ENCODE measurements around the gene LIMK2.
A peak's percentile ranks its signal among the peaks of the same experiment; 100 is the strongest.
"Not testable (repeated sequence)": the region's sequence is repeated elsewhere in the genome, so short reads cannot be mapped to it uniquely, and the experiment has no call there.

LIMK2 gene

GRCh38 chr22:31204352-31204984 is 7.6 kb upstream of the LIMK2 start:
- DNase-seq (ENCODE audit: low spot score in 2 of 2); H3K4me1 Mint-ChIP-seq; H3K9me3 Mint-ChIP-seq; ATAC-seq; H3K4me3 Mint-ChIP-seq; H3K27ac Mint-ChIP-seq: not testable (repeated sequence)
- H3K36me3 Mint-ChIP-seq, result peaks cover 60% of the 10 kb centered on the region

GRCh38 chr22:31205059-31205458 is 7.0 kb upstream of the LIMK2 start:
- H3K36me3 Mint-ChIP-seq, result peaks cover 54% of the 10 kb centered on the region
- DNase-seq (ENCODE audit: low spot score in 2 of 2); H3K27ac Mint-ChIP-seq; H3K4me1 Mint-ChIP-seq; ATAC-seq; H3K4me3 Mint-ChIP-seq; H3K9me3 Mint-ChIP-seq: not testable (repeated sequence)

- peaks cover 22% of the 10 kb centered on the region for H3K4me1 Mint-ChIP-seq
- peaks cover 49% of the 10 kb centered on the region for H3K36me3 Mint-ChIP-seq
- not testable (repeated sequence) for H3K4me3 Mint-ChIP-seq; H3K9me3 Mint-ChIP-seq; DNase-seq (ENCODE audit: low spot score in 2 of 2); ATAC-seq
- peak overlapping the region; percentile 33 for H3K27ac Mint-ChIP-seq
Measured at GRCh38 chr22:31206460-31206859, 5.6 kb upstream of the LIMK2 start.

- peak overlapping the region; percentile 33 for H3K27ac Mint-ChIP-seq
- ATAC-seq, result peak; percentile 31
Measured at GRCh38 chr22:31206896-31207687, 5.0 kb upstream of the LIMK2 start.

GRCh38 chr22:31210556-31211421 is 1.3 kb upstream of the LIMK2 start:
- Mint-ChIP-seq H3K4me3 (peak overlapping the region; percentile 87), H3K4me1 (peaks cover 38% of the 10 kb centered on the region), H3K9me3 (no peaks in the 10 kb centered on the region), H3K27ac (peak overlapping the region; percentile 91), H3K36me3 (peaks cover 11% of the 10 kb centered on the region)
- ATAC-seq (no peak), DNase-seq (ENCODE audit: low spot score in 2 of 2) (no peak)

More at GRCh38 chr22:31206896-31207687, 5.0 kb upstream of the LIMK2 start:
- Mint-ChIP-seq H3K9me3 (no peaks in the 10 kb centered on the region), H3K36me3 (peaks cover 48% of the 10 kb centered on the region), H3K4me1 (peaks cover 28% of the 10 kb centered on the region), H3K4me3 (no peak overlapping the region)
- no peak for DNase-seq (ENCODE audit: low spot score in 2 of 2)

DNA sequence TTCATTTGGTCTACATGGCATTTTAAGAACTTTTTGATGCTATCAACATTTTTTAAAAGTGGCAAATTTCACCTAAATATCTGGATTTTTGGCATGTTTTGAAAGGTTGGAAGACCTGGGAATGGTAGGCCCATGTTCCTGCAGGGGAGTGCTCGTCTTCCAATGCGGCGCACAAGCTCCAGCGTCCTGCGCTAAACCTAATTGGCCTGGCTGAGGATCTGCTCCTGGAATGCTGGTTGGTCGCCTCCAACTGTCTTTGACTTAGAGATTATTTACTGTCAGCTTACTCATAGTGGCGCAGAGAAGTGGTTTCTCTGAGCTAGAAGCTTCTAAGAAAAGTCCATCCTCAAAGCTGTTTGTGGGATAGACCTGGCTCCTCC is 626 bp upstream of the LIMK2 start:
- Mint-ChIP-seq H3K9me3 (no peaks in the 10 kb centered on the region), H3K4me1 (peaks cover 44% of the 10 kb centered on the region), H3K27ac (peak overlapping the region; percentile 91), H3K36me3 (peaks cover 5% of the 10 kb centered on the region), H3K4me3 (peak overlapping the region; percentile 87)
- DNase-seq (ENCODE audit: low spot score in 2 of 2) (no peak), ATAC-seq (no peak)

- H3K27ac Mint-ChIP-seq, result peak overlapping the region; percentile 91
- DNase-seq (ENCODE audit: low spot score in 2 of 2) (peak in 1 of 2 donors; percentile 51), ATAC-seq (no peak)
- peaks cover 44% of the 10 kb centered on the region for H3K4me1 Mint-ChIP-seq
- no peaks in the 10 kb centered on the region for H3K9me3 Mint-ChIP-seq
- peaks cover 5% of the 10 kb centered on the region for H3K36me3 Mint-ChIP-seq
- H3K4me3 Mint-ChIP-seq, result peak overlapping the region; percentile 87
Measured at GRCh38 chr22:31212783-31213629, 908 bp downstream of the LIMK2 start.

DNA sequence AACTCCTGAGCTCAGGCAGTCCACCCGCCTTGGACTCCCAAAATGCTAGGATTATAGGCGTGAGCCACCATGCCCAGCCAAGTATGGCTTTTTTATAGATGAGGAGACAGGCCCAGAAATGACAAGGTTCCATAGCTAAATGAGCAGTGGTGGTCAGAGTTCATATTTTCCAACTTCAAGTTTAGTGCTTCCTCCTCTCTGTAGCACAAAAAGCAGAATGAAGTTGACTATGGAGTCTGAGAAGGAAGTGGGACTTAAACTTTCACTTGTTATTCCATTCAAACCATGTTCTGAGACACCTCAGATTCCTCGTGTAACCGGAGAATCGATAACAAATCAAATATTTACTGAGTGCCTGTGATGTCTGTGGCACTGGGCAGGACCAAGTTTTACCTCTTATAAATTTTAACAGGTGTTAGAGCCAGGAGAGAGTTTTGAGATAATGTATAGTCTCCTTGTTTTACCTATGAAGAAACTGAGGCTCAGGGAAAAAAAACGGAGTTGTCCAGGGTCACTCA is 3.0 kb downstream of the LIMK2 start:
- no peaks in the 10 kb centered on the region for H3K9me3 Mint-ChIP-seq
- ATAC-seq (no peak), DNase-seq (ENCODE audit: low spot score in 2 of 2) (no peak)
- peaks cover 37% of the 10 kb centered on the region for H3K4me1 Mint-ChIP-seq
- H3K36me3 Mint-ChIP-seq, result peaks cover 12% of the 10 kb centered on the region
- no peak overlapping the region for H3K4me3 Mint-ChIP-seq
- no peak overlapping the region for H3K27ac Mint-ChIP-seq

DNA sequence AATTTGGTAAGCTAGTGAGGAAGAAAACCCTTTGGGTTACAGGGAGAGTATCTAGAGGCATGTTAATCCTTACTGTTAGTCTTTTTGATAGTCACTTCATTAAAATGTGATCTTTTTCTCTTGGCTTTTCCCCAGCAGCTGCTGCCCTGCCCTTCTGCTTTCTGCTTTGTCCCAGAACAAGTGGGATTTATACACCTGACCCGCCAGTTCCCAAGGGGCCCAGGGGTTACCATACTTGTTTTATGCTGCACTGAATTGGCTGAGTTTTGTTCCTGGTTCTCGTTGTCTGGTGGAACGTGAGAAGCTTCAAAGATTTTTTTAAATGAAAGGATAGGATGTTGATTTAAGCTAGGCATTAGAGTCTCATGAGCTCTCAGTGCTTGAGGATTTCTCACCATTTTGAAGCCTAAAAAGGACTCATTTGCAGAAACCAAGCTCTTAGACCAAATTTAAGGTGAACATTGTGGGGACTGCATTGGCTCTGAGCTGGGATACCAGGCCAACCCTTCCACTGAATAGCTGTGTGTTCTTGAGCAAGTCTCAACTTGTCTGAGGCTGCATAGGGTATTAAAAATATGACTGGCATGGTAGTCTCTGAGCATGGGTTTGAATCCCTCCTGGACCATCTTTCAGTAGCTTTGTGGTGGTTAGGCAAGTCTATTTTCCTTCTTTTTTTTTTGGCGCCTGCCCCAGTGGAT is 6.6 kb downstream of the LIMK2 start:
- H3K27ac Mint-ChIP-seq, result peak overlapping the region; percentile 35
- no peak overlapping the region for H3K4me3 Mint-ChIP-seq
- H3K4me1 Mint-ChIP-seq, result peaks cover 24% of the 10 kb centered on the region
- no peaks in the 10 kb centered on the region for H3K9me3 Mint-ChIP-seq
- ATAC-seq (no peak), DNase-seq (ENCODE audit: low spot score in 2 of 2) (no peak)
- peaks cover 14% of the 10 kb centered on the region for H3K36me3 Mint-ChIP-seq

GRCh38 chr22:31221084-31221483 is 9.0 kb downstream of the LIMK2 start:
- Mint-ChIP-seq H3K4me1 (peaks cover 24% of the 10 kb centered on the region), H3K36me3 (peaks cover 22% of the 10 kb centered on the region), H3K4me3 (no peak overlapping the region), H3K9me3 (no peaks in the 10 kb centered on the region), H3K27ac (no peak overlapping the region)
- DNase-seq (ENCODE audit: low spot score in 2 of 2) (no peak), ATAC-seq (no peak)

DNA sequence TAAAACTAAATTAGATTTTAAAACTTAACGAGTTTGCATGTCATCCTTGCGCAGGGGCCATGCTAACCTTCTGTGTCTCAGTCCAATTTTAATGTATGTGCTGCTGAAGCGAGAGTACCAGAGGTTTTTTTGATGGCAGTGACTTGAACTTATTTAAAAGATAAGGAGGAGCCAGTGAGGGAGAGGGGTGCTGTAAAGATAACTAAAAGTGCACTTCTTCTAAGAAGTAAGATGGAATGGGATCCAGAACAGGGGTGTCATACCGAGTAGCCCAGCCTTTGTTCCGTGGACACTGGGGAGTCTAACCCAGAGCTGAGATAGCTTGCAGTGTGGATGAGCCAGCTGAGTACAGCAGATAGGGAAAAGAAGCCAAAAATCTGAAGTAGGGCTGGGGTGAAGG is 10.6 kb downstream of the LIMK2 start:
- Mint-ChIP-seq H3K4me1 (peaks cover 21% of the 10 kb centered on the region), H3K4me3 (no peak overlapping the region), H3K27ac (peak overlapping the region; percentile 48), H3K36me3 (peaks cover 22% of the 10 kb centered on the region), H3K9me3 (no peaks in the 10 kb centered on the region)
- DNase-seq (ENCODE audit: low spot score in 2 of 2) (no peak), ATAC-seq (no peak)

DNA sequence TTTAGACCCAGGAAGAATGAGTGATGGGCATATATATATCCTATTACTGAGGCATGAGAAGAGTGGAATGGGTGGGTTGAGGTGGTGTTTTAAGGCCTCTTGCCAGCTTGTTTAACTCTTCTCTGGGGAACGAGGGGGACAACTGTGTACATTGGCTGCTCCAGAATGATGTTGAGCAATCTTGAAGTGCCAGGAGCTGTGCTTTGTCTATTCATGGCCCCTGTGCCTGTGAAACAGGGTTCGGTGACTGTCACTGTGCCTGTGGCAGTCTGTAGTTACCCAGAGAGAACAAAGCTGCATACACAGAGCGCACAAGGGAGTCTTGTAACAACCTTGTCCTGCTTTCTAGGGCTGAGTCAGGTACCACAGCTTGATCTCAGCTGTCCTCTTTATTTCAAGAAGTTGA is 11.7 kb downstream of the LIMK2 start:
- H3K4me3 Mint-ChIP-seq, result no peak overlapping the region
- H3K4me1 Mint-ChIP-seq, result peaks cover 21% of the 10 kb centered on the region

GRCh38 chr22:31224691-31225090 is 12.6 kb downstream of the LIMK2 start:
- not testable (repeated sequence) for ATAC-seq

More for the DNA sequence above, 11.7 kb downstream of the LIMK2 start:
- Mint-ChIP-seq H3K36me3 (peaks cover 20% of the 10 kb centered on the region), H3K27ac (peak overlapping the region; percentile 48), H3K9me3 (no peaks in the 10 kb centered on the region)
- DNase-seq (ENCODE audit: low spot score in 2 of 2) (no peak), ATAC-seq (no peak)

DNA sequence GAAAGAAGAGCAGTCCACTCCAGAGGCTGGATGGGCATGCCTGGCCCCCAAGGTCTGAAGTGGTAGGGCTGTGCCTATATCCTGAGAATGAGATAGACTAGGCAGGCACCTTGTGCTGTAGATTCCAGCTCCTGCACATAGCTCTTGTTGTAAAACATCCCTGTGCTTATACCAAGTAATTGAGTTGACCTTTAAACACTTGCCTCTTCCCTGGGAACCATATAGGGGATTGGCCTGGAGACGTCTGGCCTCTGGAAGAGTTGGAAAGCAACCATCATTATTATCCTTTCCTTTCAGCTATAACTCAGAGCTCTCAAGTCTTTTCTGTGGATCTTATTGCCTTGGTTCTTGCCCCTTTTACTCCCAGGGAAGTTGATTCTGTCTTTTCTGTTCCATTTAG is 15.1 kb downstream of the LIMK2 start:
- DNase-seq (ENCODE audit: low spot score in 2 of 2), result no peak
- no peak overlapping the region for H3K4me3 Mint-ChIP-seq
- peak overlapping the region; percentile 32 for H3K27ac Mint-ChIP-seq
- ATAC-seq, result no peak
- peaks cover 22% of the 10 kb centered on the region for H3K36me3 Mint-ChIP-seq
- H3K4me1 Mint-ChIP-seq, result peaks cover 30% of the 10 kb centered on the region
- H3K9me3 Mint-ChIP-seq, result no peaks in the 10 kb centered on the region

More at GRCh38 chr22:31224691-31225090, 12.6 kb downstream of the LIMK2 start:
- not testable (repeated sequence) for DNase-seq (ENCODE audit: low spot score in 2 of 2); H3K4me3 Mint-ChIP-seq; H3K9me3 Mint-ChIP-seq
- peaks cover 17% of the 10 kb centered on the region for H3K36me3 Mint-ChIP-seq
- H3K27ac Mint-ChIP-seq, result peak overlapping the region; percentile 82
- peaks cover 24% of the 10 kb centered on the region for H3K4me1 Mint-ChIP-seq
